Stimulated activated CD4-positive, alpha-beta T cell treated with anti-CD3 and anti-CD28 coated beads, Interleukin-1b, Interleukin-23, amount 100 ng/mL, for 4 hours (primary cell): Measurements from ENCODE around the gene HOXD13.

Source experiments
- DNase-seq, 2 donors: peaks; one replicate each; pipeline ENCODE4 v3.0.0-alpha.2; 2020; ENCODE audit warnings: low read depth in 2 of 2

HOXD13 gene

DNA sequence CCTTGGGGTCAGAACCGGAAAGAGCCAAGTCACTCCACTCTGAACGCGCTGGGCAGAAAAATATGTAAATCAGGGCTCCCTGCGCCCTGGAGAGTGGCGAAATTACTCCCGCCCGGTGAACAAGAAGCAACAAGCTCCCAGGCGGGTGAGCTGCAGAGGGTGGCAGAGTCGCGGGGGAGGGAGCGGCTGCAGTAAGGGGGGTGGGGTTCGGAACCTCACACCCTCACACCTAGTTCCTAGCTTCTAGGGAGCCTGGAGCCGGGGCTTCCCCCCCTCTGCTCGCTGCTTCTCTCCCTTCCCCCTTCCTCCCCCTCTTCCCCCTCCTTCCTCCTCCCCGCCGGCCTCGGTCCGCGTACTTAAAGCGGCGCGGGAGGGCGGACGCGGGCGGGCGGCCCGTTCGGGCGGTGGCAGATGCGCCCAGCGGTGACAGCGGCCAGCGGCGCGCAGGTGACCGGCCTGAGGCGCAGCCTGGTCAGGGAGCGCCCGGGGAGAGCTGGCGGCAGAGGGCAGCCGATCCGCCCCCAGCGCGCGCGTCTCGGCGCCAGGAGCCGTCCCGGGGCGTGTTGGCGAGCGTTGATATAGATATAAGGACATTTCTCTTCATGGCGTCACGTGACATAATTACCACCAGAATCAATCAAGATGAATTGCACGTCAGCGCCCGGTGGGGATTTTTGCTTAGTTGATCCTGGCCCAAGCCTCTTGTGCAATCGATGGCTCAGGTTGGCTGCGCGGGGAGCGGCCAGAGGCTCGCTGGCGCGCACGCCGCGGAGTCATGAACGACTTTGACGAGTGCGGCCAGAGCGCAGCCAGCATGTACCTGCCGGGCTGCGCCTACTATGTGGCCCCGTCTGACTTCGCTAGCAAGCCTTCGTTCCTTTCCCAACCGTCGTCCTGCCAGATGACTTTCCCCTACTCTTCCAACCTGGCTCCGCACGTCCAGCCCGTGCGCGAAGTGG lies 14.3 kb downstream of the HOXD13 start, which contains the start of gene HOXD11:
TSS of gene HOXD11 (plus strand) at position 700 of the 959 bp plus-strand sequence. CDS start at position 776, 76 bp downstream.
- no peak for DNase-seq

GRCh38 chr2:176107731-176108181 lies 15.2 kb downstream of the HOXD13 start:
- DNase-seq, result no peak

- DNase-seq, result no peak
Observed at GRCh38 chr2:176109192-176109901, 16.8 kb downstream of the HOXD13 start.

DNA sequence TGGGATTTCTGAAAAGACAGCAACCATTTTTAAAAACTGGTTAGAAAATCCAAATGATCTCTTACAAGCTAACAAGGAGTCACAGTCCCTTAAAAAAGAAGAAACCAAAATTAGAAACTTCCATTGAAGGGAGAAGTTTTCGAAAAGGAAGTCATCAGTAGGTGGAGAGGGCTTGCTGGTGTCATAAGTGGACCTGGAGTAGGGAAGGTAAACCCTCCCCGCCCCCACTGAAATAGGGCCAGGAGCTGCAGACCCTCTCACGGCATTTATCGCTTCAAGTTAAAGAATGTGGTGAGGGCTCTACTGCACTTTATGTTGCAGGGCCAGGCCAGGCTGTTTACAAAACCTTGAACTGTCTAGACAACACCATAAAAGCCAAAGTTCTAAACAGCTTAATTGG lies 17.4 kb downstream of the HOXD13 start:
- DNase-seq, result no peak

GRCh38 chr2:176110415-176111308 lies 18.1 kb downstream of the HOXD13 start:
- no peak for DNase-seq

- DNase-seq, result no peak
Observed at GRCh38 chr2:176111309-176111663, 18.8 kb downstream of the HOXD13 start.

- no peak for DNase-seq
Observed at GRCh38 chr2:176111846-176112374, 19.4 kb downstream of the HOXD13 start.

DNA sequence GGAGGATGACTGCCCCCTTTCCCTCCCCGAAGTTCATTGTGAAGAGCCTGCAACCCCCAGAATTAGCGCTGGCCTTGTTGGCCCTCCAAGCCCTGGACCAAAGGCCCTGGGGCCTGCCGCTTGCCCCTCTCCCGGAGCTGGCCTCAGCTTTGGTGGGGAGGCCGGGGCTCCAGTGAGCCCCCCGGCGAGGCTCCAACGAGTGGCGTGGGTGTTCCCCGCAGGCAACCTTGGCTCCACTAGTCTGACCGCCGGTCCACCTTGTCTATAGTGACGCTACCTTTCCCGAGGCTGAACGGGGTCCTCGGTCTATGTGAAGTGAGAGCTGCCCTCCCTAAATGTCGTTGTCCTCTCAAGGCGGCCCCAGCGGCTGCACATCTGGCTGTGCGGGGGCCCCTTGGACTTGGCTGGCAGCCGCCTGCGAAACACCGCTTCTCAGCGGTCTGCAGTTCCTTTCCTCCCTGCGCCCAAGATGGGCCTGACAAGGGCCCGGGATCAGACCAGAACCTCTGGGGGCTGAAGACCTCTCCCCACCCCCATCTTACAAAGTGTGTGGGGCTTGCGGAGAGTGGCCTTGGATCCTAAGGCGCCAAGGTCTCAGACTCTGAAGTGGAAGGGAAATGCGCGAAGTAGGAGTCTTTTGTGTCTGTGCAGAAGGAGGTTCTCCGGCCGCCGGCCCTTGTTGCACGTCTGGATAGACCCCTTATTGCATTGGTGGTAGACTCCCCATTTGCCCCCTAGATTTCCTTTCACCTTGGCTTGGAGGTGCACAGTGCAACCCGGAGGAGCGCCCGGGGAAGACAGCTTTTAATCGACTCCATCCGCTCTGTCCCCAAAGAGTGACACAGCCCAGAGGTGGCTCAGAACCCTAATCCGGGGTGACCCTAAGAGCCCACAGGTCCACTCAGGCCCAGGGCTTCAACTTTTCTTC lies 20.1 kb downstream of the HOXD13 start:
- no peak for DNase-seq

DNA sequence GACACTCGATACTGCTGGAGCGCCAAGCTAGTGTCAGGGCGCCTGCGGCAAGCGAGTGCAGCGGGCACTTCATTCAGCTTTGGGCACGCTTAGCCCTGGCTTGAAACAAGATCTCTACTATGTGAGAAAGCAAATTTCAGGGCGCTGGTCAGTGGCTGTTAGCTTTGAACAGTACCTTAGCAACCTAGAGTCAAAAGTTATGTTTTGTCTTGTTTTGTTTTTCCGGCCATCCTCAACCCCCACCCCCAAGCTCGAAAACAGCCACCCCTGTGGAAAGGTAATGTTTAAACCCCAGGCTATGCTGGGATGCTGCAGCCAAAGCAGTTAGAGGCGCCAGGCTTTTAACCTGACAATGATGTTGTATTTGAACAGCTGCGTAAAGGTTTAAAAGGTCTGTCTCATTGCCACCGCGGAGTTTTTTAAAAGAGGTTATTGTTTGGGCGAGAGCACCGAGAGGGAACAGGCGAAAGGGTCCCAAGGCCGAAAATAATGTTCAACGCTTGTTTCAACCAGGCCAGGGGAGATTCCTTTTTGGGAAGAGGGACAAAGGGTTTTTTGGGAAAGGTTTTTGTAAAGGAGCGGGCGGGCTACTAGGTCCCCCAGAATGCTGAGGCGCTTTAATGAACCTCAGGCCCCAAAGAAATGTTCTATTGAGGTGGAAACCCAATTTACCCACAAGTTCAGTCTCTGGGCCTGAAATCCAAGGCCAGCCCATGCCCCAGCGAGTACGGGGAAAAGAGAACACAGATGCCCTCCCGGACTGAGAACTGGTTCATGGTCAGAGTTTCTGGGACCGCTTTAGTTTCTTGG lies 21.8 kb downstream of the HOXD13 start:
- no peak for DNase-seq

- DNase-seq, result no peak
Observed at GRCh38 chr2:176114930-176115625, 22.6 kb downstream of the HOXD13 start.

- no peak for DNase-seq
Observed at GRCh38 chr2:176115883-176116813, 23.6 kb downstream of the HOXD13 start, which contains the start of gene HOXD10. Gene HOXD10, plus strand, starts transcription at chr2:176116778. Its CDS starts 56 bp downstream, at chr2:176116834.

DNA sequence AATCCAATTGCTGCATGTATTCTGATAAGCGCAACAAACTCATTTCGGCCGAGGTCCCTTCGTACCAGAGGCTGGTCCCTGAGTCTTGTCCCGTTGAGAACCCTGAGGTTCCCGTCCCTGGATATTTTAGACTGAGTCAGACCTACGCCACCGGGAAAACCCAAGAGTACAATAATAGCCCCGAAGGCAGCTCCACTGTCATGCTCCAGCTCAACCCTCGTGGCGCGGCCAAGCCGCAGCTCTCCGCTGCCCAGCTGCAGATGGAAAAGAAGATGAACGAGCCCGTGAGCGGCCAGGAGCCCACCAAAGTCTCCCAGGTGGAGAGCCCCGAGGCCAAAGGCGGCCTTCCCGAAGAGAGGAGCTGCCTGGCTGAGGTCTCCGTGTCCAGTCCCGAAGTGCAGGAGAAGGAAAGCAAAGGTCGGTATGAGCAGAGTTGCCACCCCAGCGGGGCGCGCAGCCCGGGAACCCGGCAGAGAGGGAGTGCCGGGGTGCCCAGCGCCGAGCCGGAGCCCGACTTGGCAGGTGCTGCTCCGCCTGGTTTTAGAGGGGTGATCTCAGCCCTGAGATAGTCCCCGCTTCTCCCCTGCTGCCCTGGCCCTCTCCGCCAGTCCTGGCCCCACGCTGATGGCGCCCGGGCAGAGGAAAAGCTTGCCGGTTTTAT lies 24.8 kb downstream of the HOXD13 start:
- DNase-seq, result no peak

GRCh38 chr2:176117823-176118371 lies 25.4 kb downstream of the HOXD13 start:
- no peak for DNase-seq

- DNase-seq, result no peak
Observed at GRCh38 chr2:176118601-176119339, 26.2 kb downstream of the HOXD13 start.

DNA sequence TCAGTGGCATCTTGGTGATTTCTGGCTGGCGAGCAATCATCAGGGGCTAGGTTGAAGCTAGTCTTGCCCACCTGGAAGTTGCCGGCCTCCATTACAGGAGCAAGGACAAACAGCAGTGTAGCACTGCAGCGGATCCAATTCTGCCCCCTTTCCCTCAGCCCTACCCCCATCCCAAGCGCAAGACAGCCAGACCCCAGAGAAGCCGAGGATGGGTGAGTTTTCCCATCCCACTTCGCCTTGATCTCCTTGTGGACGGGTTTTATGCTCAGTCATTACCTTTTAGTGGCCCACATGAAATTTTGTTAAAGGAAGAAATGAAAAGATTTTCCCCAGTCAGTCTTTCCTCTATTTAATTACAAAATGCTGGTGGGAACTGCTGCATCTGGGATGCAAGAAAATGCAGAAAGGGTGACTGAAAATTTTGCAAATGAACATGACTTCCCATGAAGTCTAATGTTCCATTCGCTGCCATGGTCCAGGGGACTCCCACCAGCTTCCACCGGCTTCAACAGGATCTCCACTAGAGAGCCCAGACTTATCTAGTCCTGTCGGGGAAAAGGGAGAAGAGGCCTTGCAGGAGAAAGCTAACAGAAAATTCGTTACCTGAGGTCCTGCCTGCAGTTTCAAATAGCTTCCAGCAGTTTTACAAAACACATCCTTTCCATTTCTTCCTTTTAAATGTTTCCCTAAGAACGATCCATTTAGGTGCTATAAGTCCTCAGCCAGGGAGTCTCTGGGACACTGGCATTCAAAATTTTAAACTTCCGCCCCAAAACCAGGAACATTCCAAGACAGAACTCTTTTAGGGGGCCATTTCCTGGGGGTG lies 28.1 kb downstream of the HOXD13 start:
- no peak for DNase-seq
